HepG2 (cell line): ENCODE data around the gene PYGB. TPM values are rescaled to one million over a fixed set of nuclear protein-coding genes. Genes with fewer than 3 reads are reported as not detected.

ENCODE experiments used
- ADNP ChIP-seq: sonication (generic); formaldehyde crosslinking; IDR thresholded peaks from 2 replicates; pipeline ENCODE4 v1.4.0; 2020; ENCODE audit warnings: missing genetic modification reagents
- ARNT2 ChIP-seq: sonication (generic); formaldehyde crosslinking; IDR thresholded peaks from 2 replicates; pipeline ENCODE4 v1.8.0; 2022; ENCODE audit warnings: mild to moderate bottlenecking, low read depth, missing genetic modification reagents, moderate library complexity
- BCL6 ChIP-seq: IDR thresholded peaks from 2 replicates; pipeline ENCODE4 v1.6.1; 2016; ENCODE audit warnings: missing genetic modification reagents, missing compliant biosample characterization
- FOXK1 ChIP-seq: sonication (generic); formaldehyde crosslinking; IDR thresholded peaks from 2 replicates; pipeline ENCODE4 v1.4.0; 2020; ENCODE audit warnings: low read depth, missing genetic modification reagents, borderline replicate concordance
- HES4 ChIP-seq: sonication (generic); formaldehyde crosslinking; IDR thresholded peaks from 2 replicates; pipeline ENCODE4 v1.9.0; 2021; ENCODE audit warnings: mild to moderate bottlenecking, missing genetic modification reagents, borderline replicate concordance
- HNF1B ChIP-seq: sonication (generic); formaldehyde crosslinking; IDR thresholded peaks from 2 replicates; pipeline ENCODE4 v1.5.1; 2020; ENCODE audit warnings: mild to moderate bottlenecking, moderate library complexity, missing genetic modification reagents
- MEIS2 ChIP-seq: sonication (generic); formaldehyde crosslinking; IDR thresholded peaks from 2 replicates; pipeline ENCODE4 v1.9.0; 2021; ENCODE audit warnings: mild to moderate bottlenecking, missing genetic modification reagents
- MZF1 ChIP-seq: sonication (generic); formaldehyde crosslinking; IDR thresholded peaks from 2 replicates; pipeline ENCODE4 v1.8.1; 2023; ENCODE audit warnings: mild to moderate bottlenecking, missing genetic modification reagents, borderline replicate concordance
- PHB2 ChIP-seq: fragments of 450-650 bp; IDR thresholded peaks from 2 replicates; pipeline ENCODE4 v1.6.1; 2018; ENCODE audit not compliant: partially characterized antibody
- PLSCR1 ChIP-seq: sonication (generic); formaldehyde crosslinking; IDR thresholded peaks from 2 replicates; pipeline ENCODE4 v1.5.0; 2020; ENCODE audit warnings: missing genetic modification reagents, mild to moderate bottlenecking, borderline replicate concordance
- RNF2 ChIP-seq: fragments of 450-650 bp; conservative IDR thresholded peaks from 2 replicates; pipeline ENCODE4 v1.6.1; 2016; ENCODE audit warnings: low read depth
- SIX4 ChIP-seq: sonication (generic); formaldehyde crosslinking; IDR thresholded peaks from 2 replicates; pipeline ENCODE4 v1.4.0; 2020; ENCODE audit warnings: missing genetic modification reagents
- SPEN ChIP-seq: sonication (generic); formaldehyde crosslinking; IDR thresholded peaks from 2 replicates; pipeline ENCODE4 v1.5.1; 2020; ENCODE audit warnings: low read depth, mild to moderate bottlenecking, missing genetic modification reagents
- ZC3H13 ChIP-seq: sonication (generic); formaldehyde crosslinking; IDR thresholded peaks from 2 replicates; pipeline ENCODE4 v1.8.1; 2023; ENCODE audit warnings: mild to moderate bottlenecking, missing genetic modification reagents, moderate library complexity
- ZNF225 ChIP-seq: sonication (generic); formaldehyde crosslinking; IDR thresholded peaks from 2 replicates; pipeline ENCODE4 v1.4.0; 2020; ENCODE audit warnings: mild to moderate bottlenecking, missing genetic modification reagents
- ZNF451 ChIP-seq: sonication (generic); formaldehyde crosslinking; IDR thresholded peaks from 2 replicates; pipeline ENCODE4 v1.5.0; 2020; ENCODE audit warnings: mild to moderate bottlenecking, missing genetic modification reagents
- ZNF619 ChIP-seq: sonication (generic); formaldehyde crosslinking; IDR thresholded peaks from 2 replicates; pipeline ENCODE4 v1.4.0; 2020; ENCODE audit warnings: mild to moderate bottlenecking, missing genetic modification reagents
- polyA plus RNA-seq, 8 experiments: library from polyadenylated mRNA; depleted of rRNA in 3 of 8; stranded (reverse) in 7 of 8; unstranded in 1 of 8; fragments of >200 nt; fragmentation: Illumina TruSeq in 4 of 8; extraction: Trizol in 4 of 8; gene quantifications; 2 replicates each; pipeline versions ENCODE4 v1.2.1 to v1.2.3, GENCODE V29; 2011 to 2016; ENCODE audit warnings: low read depth in 4 of 8, missing spikeins in 1 of 8, mixed read lengths in 1 of 8; ENCODE audit not compliant: insufficient read depth in 1 of 8
- total RNA-seq, 5 experiments: library from RNA; depleted of rRNA; stranded (reverse); fragments of >200 nt; fragmentation: Illumina TruSeq; extraction: Trizol; gene quantifications; 2 replicates each; pipeline ENCODE4 v1.2.3, GENCODE V29; 2016; ENCODE audit warnings: low read depth in 1 of 5
- TF ChIP-seq, protein P1 (sequence below): sonication (generic); formaldehyde crosslinking; IDR thresholded peaks from 2 replicates; pipeline ENCODE4 v1.4.0; 2020; ENCODE audit warnings: missing genetic modification reagents
- TF ChIP-seq, protein P2 (sequence below): sonication (generic); formaldehyde crosslinking; IDR thresholded peaks from 2 replicates; pipeline ENCODE4 v1.8.0; 2022; ENCODE audit warnings: missing genetic modification reagents, mild to moderate bottlenecking, borderline replicate concordance
- TF ChIP-seq, protein P3 (sequence below): sonication (generic); formaldehyde crosslinking; IDR thresholded peaks from 2 replicates; pipeline ENCODE4 v1.4.0; 2020; ENCODE audit warnings: mild to moderate bottlenecking, missing genetic modification reagents, borderline replicate concordance

PYGB gene
- total and polyA plus RNA-seq, 2 of the 13 experiments (the other 11 are each of a cell fraction or from before 2014, with no cell fraction given): 24.2 to 86.3 TPM

DNA sequence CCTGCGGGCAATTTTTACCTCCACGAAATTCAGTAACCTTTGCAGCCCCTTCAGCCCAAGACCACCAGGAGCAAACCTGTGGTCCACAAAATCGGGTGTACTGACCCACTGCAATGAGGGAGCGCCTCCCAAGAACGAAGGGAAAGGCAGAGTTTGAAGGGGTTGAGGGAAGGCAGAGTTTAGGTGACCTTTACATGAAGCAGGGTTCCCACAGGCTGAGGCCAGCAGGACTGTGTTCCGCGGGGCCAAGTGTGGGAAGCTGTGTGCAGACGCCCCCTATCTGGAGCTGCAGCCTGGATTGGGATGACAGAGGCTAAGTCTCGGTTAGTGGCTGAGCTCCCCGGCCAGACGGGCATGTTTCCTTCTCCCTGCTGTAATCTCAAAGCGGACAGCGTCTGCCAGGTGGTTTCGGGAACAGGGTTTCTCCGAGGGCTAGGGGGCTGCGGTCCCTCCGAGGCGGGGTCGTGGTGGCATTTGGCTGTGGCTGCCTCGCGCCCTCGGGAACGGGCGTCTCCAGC is 826 bp upstream of the PYGB start (continued):
- TF ChIP-seq, protein P1, sequence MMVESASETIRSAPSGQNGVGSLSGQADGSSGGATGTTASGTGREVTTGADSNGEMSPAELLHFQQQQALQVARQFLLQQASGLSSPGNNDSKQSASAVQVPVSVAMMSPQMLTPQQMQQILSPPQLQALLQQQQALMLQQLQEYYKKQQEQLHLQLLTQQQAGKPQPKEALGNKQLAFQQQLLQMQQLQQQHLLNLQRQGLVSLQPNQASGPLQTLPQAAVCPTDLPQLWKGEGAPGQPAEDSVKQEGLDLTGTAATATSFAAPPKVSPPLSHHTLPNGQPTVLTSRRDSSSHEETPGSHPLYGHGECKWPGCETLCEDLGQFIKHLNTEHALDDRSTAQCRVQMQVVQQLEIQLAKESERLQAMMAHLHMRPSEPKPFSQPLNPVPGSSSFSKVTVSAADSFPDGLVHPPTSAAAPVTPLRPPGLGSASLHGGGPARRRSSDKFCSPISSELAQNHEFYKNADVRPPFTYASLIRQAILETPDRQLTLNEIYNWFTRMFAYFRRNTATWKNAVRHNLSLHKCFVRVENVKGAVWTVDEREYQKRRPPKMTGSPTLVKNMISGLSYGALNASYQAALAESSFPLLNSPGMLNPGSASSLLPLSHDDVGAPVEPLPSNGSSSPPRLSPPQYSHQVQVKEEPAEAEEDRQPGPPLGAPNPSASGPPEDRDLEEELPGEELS (CRISPR knock-in tag): no peak
- TF ChIP-seq, protein P2, sequence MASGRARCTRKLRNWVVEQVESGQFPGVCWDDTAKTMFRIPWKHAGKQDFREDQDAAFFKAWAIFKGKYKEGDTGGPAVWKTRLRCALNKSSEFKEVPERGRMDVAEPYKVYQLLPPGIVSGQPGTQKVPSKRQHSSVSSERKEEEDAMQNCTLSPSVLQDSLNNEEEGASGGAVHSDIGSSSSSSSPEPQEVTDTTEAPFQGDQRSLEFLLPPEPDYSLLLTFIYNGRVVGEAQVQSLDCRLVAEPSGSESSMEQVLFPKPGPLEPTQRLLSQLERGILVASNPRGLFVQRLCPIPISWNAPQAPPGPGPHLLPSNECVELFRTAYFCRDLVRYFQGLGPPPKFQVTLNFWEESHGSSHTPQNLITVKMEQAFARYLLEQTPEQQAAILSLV (CRISPR knock-in tag): peak; percentile 92; the same call in 1 of the 2 replicates
- TF ChIP-seq PLSCR1 (CRISPR knock-in tag) (no peak), SPEN (CRISPR knock-in tag) (no peak; the same call in 1 of the 2 replicates), ZNF451 (CRISPR knock-in tag) (no peak), ADNP (CRISPR knock-in tag) (peak; percentile 84), MEIS2 (CRISPR knock-in tag) (no peak), HNF1B (CRISPR knock-in tag) (peak; percentile 85), SIX4 (CRISPR knock-in tag) (no peak), HES4 (no peak; the same call in 1 of the 2 replicates), ARNT2 (CRISPR knock-in tag) (no peak; the same call in 1 of the 2 replicates), BCL6 (CRISPR knock-in tag) (no peak; the same call in 1 of the 2 replicates), ZNF225 (CRISPR knock-in tag) (peak; percentile 90; the same call in 1 of the 2 replicates), ZNF619 (peak; percentile 98), PHB2 (no peak), ZC3H13 (CRISPR knock-in tag) (no peak), RNF2 (peak; percentile 62; the same call in 1 of the 2 replicates), FOXK1 (CRISPR knock-in tag) (peak; percentile 23; the same call in 1 of the 2 replicates), MZF1 (CRISPR knock-in tag) (no peak)
- TF ChIP-seq, protein P3, sequence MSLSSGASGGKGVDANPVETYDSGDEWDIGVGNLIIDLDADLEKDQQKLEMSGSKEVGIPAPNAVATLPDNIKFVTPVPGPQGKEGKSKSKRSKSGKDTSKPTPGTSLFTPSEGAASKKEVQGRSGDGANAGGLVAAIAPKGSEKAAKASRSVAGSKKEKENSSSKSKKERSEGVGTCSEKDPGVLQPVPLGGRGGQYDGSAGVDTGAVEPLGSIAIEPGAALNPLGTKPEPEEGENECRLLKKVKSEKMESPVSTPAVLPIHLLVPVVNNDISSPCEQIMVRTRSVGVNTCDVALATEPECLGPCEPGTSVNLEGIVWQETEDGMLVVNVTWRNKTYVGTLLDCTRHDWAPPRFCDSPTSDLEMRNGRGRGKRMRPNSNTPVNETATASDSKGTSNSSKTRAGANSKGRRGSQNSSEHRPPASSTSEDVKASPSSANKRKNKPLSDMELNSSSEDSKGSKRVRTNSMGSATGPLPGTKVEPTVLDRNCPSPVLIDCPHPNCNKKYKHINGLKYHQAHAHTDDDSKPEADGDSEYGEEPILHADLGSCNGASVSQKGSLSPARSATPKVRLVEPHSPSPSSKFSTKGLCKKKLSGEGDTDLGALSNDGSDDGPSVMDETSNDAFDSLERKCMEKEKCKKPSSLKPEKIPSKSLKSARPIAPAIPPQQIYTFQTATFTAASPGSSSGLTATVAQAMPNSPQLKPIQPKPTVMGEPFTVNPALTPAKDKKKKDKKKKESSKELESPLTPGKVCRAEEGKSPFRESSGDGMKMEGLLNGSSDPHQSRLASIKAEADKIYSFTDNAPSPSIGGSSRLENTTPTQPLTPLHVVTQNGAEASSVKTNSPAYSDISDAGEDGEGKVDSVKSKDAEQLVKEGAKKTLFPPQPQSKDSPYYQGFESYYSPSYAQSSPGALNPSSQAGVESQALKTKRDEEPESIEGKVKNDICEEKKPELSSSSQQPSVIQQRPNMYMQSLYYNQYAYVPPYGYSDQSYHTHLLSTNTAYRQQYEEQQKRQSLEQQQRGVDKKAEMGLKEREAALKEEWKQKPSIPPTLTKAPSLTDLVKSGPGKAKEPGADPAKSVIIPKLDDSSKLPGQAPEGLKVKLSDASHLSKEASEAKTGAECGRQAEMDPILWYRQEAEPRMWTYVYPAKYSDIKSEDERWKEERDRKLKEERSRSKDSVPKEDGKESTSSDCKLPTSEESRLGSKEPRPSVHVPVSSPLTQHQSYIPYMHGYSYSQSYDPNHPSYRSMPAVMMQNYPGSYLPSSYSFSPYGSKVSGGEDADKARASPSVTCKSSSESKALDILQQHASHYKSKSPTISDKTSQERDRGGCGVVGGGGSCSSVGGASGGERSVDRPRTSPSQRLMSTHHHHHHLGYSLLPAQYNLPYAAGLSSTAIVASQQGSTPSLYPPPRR: peak; percentile 73
